T-helper 1 cell treated with Interleukin-12 subunit alpha and Interleukin-12 subunit beta and Interleukin-4 antibody, amounts not matched to agents 30 μg/mL and 1 μg/mL, for 36 hours (primary cell): Measurements from ENCODE around the gene TPST2.

Experiments
- H3K27ac Mint-ChIP-seq: one replicate; pipeline ENCODE4 v1.8.0; 2021; ENCODE audit warnings: mild to moderate bottlenecking, mixed read lengths
- H3K27me3 Mint-ChIP-seq: one replicate; pipeline ENCODE4 v1.8.0; 2021; ENCODE audit warnings: low read depth, mixed read lengths
- H3K36me3 Mint-ChIP-seq: one replicate; pipeline ENCODE4 v1.8.0; 2021; ENCODE audit warnings: low read depth, mixed read lengths
- H3K4me1 Mint-ChIP-seq: one replicate; pipeline ENCODE4 v1.8.0; 2021; ENCODE audit warnings: low read depth, mixed read lengths
- H3K4me3 Mint-ChIP-seq: one replicate; pipeline ENCODE4 v1.8.0; 2021; ENCODE audit warnings: mild to moderate bottlenecking, moderate library complexity, mixed read lengths
- H3K9me3 Mint-ChIP-seq: one replicate; pipeline ENCODE4 v1.8.0; 2021; ENCODE audit warnings: mixed read lengths

TPST2 gene

GRCh38 chr22:26564181-26564580 lies 25.8 kb downstream of the TPST2 start:
- Mint-ChIP-seq H3K27me3 (no peaks in the 10 kb centered on the region), H3K27ac (no peak overlapping the region), H3K9me3 (no peaks in the 10 kb centered on the region), H3K36me3 (peaks cover 6% of the 10 kb centered on the region), H3K4me3 (no peak overlapping the region), H3K4me1 (peaks cover 31% of the 10 kb centered on the region)

- peaks cover 26% of the 10 kb centered on the region for H3K4me1 Mint-ChIP-seq
- H3K27ac Mint-ChIP-seq = no peak overlapping the region
- no peaks in the 10 kb centered on the region for H3K9me3 Mint-ChIP-seq
- H3K4me3 Mint-ChIP-seq = no peak overlapping the region
- no peaks in the 10 kb centered on the region for H3K27me3 Mint-ChIP-seq
- H3K36me3 Mint-ChIP-seq = peaks cover 10% of the 10 kb centered on the region
Observed at GRCh38 chr22:26563022-26563421, 26.9 kb downstream of the TPST2 start.

GRCh38 chr22:26561756-26562417 lies 28.0 kb downstream of the TPST2 start:
- peaks cover 22% of the 10 kb centered on the region for H3K4me1 Mint-ChIP-seq
- H3K27me3 Mint-ChIP-seq = no peaks in the 10 kb centered on the region
- H3K27ac Mint-ChIP-seq = no peak overlapping the region
- no peaks in the 10 kb centered on the region for H3K9me3 Mint-ChIP-seq
- no peak overlapping the region for H3K4me3 Mint-ChIP-seq
- H3K36me3 Mint-ChIP-seq = peaks cover 10% of the 10 kb centered on the region

DNA sequence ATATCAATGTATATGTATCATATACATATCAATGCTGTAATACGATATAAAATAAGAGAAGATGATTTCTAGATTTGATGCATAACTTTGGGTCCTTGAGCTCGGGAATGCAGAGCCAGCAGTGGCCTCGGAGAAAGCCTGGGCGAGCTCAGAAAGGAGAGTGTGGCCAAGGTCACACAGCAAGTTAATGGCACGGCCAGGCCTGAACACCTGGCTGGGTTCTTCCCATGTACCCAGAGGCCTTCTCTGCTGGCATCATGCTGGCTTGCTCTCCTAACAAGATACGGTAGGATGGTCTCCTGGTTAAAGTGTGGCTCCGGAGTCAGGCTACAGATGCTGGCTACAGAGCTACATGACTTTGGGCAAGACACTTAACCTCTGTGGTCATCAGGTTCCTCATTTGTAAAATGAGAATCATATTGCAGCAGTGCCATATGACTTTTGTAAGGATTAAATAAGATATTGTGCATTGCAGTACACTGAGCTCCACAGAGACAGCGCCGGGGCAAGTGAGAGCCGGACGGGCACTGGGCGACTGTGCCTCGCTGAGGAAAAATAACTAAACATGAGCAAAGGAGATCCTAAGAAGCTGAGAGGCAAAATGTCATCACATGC lies 29.9 kb downstream of the TPST2 start:
- H3K27me3 Mint-ChIP-seq = no peaks in the 10 kb centered on the region
- H3K36me3 Mint-ChIP-seq = peaks cover 13% of the 10 kb centered on the region
- H3K4me1 Mint-ChIP-seq = peaks cover 19% of the 10 kb centered on the region
- no peaks in the 10 kb centered on the region for H3K9me3 Mint-ChIP-seq
- H3K27ac Mint-ChIP-seq = no peak overlapping the region
- H3K4me3 Mint-ChIP-seq = no peak overlapping the region

- peaks cover 21% of the 10 kb centered on the region for H3K4me1 Mint-ChIP-seq
- H3K27me3 Mint-ChIP-seq = no peaks in the 10 kb centered on the region
- H3K36me3 Mint-ChIP-seq = peaks cover 7% of the 10 kb centered on the region
- no peak overlapping the region for H3K4me3 Mint-ChIP-seq
- H3K9me3 Mint-ChIP-seq = no peaks in the 10 kb centered on the region
- no peak overlapping the region for H3K27ac Mint-ChIP-seq
Observed at GRCh38 chr22:26558248-26558895, 31.6 kb downstream of the TPST2 start.

DNA sequence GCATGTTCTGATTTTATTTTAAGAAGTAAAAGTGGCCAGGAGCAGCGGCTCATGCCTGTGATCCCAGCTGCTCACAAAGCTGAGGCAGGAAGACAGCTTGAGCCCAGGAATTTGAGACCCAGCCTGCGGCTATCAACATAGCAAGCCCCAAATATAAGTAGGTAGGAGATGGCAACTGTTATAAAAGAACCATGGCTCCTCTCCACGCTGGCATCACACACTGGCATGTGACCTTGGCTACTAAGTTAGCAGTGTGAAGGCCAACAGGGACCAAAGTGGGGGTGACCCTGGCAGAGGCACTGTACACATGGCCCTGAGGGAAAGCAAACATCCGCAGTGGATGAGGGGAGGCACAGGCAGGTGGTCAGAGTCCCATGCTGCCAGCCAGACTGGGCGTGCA lies 33.0 kb downstream of the TPST2 start:
- Mint-ChIP-seq H3K4me3 (no peak overlapping the region), H3K4me1 (peaks cover 12% of the 10 kb centered on the region), H3K9me3 (no peaks in the 10 kb centered on the region), H3K36me3 (peaks cover 7% of the 10 kb centered on the region), H3K27me3 (no peaks in the 10 kb centered on the region), H3K27ac (no peak overlapping the region)

GRCh38 chr22:26555478-26555877 lies 34.5 kb downstream of the TPST2 start:
- Mint-ChIP-seq H3K36me3 (peaks cover 10% of the 10 kb centered on the region), H3K27me3 (no peaks in the 10 kb centered on the region), H3K9me3 (no peaks in the 10 kb centered on the region), H3K27ac (no peak overlapping the region), H3K4me3 (no peak overlapping the region), H3K4me1 (peaks cover 12% of the 10 kb centered on the region)

DNA sequence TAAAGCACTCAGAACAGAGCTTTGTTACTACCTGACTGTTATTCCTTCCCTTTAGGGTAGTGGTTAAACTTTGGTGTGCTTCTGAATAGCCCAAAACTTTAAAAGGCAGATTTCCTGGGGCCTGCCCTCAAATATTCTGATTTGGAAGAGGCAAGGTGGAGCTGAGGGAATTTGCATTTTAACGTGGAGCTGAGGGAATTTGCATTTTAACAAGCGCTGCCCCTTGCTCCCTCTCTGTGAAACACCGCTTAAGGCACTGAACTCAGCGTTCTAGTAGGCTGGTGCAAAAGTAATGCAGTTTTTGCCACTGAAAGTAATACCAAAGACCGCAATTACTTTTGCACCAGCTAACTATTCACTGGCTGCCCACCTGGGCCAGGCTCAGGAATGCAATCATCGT lies 35.0 kb downstream of the TPST2 start:
- Mint-ChIP-seq H3K4me1 (peaks cover 12% of the 10 kb centered on the region), H3K4me3 (no peak overlapping the region), H3K36me3 (peaks cover 13% of the 10 kb centered on the region), H3K9me3 (no peaks in the 10 kb centered on the region), H3K27me3 (no peaks in the 10 kb centered on the region), H3K27ac (no peak overlapping the region)

DNA sequence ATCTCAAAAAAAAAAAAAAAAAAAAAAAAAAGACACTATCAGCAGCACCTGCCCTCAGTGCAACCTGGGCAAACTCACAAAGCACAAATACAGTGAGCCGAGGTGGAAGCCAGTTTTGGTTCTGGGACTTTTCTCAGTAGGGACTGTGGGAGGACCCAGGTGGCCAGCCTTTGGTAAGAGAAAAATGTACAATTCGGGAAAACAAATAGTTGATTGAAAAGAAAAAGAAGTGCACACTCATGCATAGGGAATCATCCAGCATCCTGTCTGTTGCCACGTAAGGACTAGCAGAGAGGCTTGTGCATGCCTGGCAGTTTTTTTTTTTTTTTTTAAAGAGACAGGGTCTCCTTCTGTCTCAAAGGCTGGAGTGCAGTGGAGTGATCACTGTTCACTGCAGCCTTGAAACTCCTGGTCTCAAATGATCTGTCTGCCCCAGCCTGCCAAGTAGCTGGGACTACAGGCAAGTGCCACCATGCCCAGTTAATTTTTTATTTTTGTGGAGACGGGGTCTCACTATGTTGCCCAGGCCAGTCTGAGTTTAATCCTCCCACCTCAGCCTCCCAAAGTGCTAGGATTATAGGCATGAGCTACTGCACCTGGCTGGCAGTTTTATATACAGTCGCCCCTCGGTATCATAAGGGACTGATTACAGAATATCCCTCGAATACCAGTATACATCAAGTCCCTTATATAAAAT lies 36.7 kb downstream of the TPST2 start:
- Mint-ChIP-seq H3K9me3 (no peaks in the 10 kb centered on the region), H3K36me3 (peaks cover 11% of the 10 kb centered on the region), H3K4me1 (peaks cover 13% of the 10 kb centered on the region), H3K27me3 (no peaks in the 10 kb centered on the region), H3K27ac (no peak overlapping the region), H3K4me3 (no peak overlapping the region)

- Mint-ChIP-seq H3K4me3 (no peak overlapping the region), H3K4me1 (peaks cover 19% of the 10 kb centered on the region), H3K27me3 (no peaks in the 10 kb centered on the region), H3K27ac (no peak overlapping the region), H3K9me3 (no peaks in the 10 kb centered on the region), H3K36me3 (peaks cover 12% of the 10 kb centered on the region)
Observed at GRCh38 chr22:26552466-26552865, 37.5 kb downstream of the TPST2 start.

- Mint-ChIP-seq H3K4me1 (peaks cover 27% of the 10 kb centered on the region), H3K9me3 (no peaks in the 10 kb centered on the region), H3K27me3 (no peaks in the 10 kb centered on the region), H3K27ac (no peak overlapping the region), H3K36me3 (peaks cover 17% of the 10 kb centered on the region), H3K4me3 (no peak overlapping the region)
Observed at GRCh38 chr22:26551568-26551967, 38.4 kb downstream of the TPST2 start.

DNA sequence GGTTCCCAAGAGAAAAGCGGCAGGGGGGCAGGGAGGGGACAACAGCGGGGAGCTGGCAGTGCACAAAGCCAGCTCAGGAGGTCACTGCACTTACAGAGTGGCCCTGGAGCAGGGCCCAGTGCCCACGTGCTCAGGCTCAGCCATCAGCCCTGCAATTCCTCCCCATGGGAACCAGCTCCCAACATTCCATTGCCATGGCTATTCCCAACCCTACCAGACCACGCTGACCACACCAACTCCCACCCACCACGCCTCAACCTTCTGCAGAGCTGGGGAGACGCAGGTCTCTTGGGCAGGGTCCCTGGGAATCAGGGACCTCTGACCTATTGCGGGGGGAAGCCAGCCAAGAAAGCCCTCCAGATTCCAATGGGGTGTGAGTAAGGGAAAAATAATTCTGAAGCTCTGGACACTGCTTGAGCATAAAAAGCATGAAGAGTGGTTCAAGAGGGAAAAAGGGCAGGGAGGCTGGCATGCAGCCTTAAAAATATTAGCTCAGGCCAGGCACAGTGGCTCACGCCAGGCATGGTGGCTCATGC lies 39.4 kb downstream of the TPST2 start:
- no peaks in the 10 kb centered on the region for H3K9me3 Mint-ChIP-seq
- peaks cover 30% of the 10 kb centered on the region for H3K4me1 Mint-ChIP-seq
- no peaks in the 10 kb centered on the region for H3K27me3 Mint-ChIP-seq
- no peak overlapping the region for H3K4me3 Mint-ChIP-seq
- peak overlapping the region; percentile 1 for H3K27ac Mint-ChIP-seq
- peaks cover 21% of the 10 kb centered on the region for H3K36me3 Mint-ChIP-seq

DNA sequence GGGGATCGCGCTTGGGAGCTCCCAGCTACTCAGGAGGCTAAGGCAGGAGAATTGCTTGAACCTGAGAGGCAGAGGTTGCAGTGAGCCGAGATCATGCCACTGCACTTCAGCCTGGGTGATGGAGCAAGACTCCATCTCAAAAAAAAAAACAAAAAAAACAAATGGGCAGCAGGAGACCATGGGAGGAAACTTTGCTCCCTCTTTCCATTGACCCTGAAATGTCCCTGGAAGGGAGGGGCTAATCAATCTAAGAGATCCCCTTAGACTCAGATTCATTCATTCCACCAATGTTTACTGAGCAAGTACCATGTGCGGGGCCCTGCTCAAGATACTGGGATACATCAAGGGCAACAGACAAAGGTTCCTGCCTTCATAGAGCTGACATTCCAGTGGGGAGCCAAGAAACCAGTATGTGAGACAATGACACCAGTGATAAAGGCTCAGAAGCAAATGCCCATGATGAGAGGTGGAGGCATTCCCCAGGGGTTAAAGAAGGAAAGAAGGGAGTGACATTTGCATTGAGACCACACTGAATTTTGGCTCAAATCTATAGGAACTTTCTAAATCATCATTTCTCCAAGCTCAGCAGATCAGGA lies 39.9 kb downstream of the TPST2 start:
- Mint-ChIP-seq H3K4me3 (no peak overlapping the region), H3K9me3 (no peaks in the 10 kb centered on the region), H3K36me3 (peaks cover 24% of the 10 kb centered on the region), H3K27ac (peak overlapping the region; percentile 1), H3K27me3 (no peaks in the 10 kb centered on the region), H3K4me1 (peaks cover 33% of the 10 kb centered on the region)

- H3K36me3 Mint-ChIP-seq = peaks cover 26% of the 10 kb centered on the region
- no peak overlapping the region for H3K4me3 Mint-ChIP-seq
- no peaks in the 10 kb centered on the region for H3K27me3 Mint-ChIP-seq
- peaks cover 32% of the 10 kb centered on the region for H3K4me1 Mint-ChIP-seq
- no peak overlapping the region for H3K27ac Mint-ChIP-seq
- H3K9me3 Mint-ChIP-seq = no peaks in the 10 kb centered on the region
Observed at GRCh38 chr22:26548984-26549383, 40.9 kb downstream of the TPST2 start.
